AML-193 (cell line): Measurements from ENCODE around the gene SLC2A13.
"Not testable (repeated sequence)": the region's sequence is repeated elsewhere in the genome, so short reads cannot be mapped to it uniquely, and the experiment has no call there.

Source experiments
- DNase-seq, 2 experiments: peaks; one replicate each; lab custom pipeline; 2025; lab: John Stamatoyannopoulos, UW

SLC2A13 gene

DNA sequence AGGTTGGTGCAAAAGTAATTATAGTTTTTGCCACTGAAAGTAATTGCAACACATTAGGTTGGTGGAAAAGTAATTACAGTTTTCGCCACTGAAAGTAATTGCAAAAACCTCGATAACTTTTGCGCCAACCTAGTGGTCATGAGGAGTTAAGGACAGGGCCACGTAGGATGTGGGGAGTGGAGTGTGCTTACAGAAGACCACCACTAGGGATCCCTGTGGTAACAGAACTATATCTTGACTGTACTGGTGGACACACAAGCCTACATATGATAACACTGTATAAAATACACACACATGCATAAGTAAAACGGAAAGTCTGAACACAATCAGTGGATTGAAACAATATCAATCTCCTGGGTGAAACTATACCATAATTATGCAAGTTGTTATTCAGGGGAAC lies 298.8 kb downstream of the SLC2A13 start:
- DNase-seq = peak; percentile 16 to 31

- no peak for DNase-seq
These were observed 300.2 kb downstream of the SLC2A13 start for GRCh38 chr12:39805651-39806050.

- DNase-seq = no peak
These were observed 301.0 kb downstream of the SLC2A13 start for GRCh38 chr12:39804898-39805297.

DNA sequence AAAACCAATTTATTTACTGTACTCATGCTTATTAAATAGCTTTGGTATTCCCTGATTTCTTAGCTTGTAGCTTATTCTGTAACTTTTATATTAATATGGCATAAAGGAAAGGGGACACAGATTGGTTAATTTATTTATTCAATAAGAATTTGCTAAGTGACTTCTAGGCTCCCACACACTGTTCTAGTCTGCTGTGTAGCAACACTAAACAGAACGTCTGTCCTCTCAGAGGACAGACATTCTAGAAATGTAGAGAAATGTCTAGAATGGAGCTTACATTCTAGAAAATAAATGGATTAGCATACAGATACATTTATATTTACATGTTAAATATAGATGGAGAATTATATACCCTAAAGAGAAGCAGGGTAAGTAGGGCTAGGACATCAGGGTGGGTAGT lies 301.4 kb downstream of the SLC2A13 start:
- DNase-seq = no peak

DNA sequence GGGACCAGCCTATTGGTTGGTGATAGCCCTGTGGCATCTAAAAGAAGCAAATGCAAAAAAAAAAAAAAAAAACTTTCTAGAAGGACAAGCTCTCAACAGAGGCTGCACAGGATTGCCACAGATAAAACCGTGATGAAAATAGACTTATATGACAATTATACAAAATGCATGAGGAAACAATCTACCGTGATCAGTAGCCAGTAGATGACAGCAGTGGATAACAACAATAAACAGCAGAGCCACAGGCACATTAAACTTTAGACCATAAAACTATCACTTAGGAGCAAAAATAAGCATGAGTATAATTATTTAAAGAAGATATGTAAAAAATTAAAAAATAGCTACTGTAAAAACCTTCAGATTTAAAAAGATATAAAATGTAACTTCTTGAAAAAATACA lies 302.7 kb downstream of the SLC2A13 start:
- no peak for DNase-seq

DNA sequence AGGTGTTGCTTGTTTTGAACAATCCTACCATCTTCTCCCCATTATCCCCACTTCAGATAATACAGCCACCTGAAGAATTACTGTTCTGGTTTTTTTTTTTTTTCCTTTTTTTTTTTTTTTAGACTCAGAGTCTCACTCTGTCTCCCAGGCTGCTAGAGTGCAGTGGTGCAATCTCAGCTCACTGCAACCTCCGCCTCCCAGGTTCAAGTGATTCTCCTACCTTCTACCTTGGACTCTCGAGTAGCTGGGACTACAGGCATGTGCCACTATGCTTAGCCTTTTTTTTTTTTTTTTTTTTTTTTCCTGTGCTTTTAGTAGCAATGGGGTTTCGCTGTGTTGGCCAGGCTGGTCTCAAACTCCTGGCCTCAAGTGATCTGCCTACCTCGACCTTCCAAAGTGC lies 306.9 kb downstream of the SLC2A13 start:
- DNase-seq = no peak

DNA sequence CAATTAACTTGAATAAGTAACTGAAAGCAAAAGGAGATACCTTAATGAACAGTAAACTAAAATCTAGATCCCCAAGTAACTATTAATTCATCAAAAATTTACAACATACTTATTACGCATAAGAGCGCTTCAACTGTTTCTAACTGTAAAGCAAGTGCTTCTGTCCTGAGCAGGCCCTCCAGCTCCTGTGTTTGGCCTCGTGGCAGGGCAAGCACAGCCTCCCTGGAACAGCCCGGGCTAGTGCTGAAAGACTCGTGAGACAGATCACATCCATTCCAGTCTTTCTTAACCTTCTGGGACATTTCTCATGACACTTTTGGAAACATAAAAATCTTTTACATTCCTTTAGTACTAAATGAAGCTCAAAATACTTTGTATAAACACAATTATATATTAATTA lies 307.5 kb downstream of the SLC2A13 start:
- DNase-seq = no peak

GRCh38 chr12:39795481-39795880 lies 310.4 kb downstream of the SLC2A13 start:
- DNase-seq = no peak

DNA sequence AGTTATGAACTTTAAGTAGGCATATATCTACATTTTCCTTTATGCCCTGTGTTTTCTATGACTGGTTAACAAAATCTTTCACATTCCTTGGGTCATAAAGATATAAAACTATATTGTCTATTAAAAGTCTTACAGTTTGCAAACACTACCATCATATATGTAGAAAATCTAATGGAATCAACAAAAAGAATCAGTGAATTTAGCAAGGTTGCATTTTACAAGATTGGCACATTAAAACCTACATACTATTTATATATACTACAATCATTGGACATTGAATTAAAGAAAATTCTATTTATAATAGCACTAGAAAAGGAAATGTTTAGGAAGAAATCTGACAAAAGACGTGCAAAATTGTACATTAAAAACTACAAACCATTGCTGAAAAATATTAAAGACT lies 312.9 kb downstream of the SLC2A13 start:
- no peak for DNase-seq

DNA sequence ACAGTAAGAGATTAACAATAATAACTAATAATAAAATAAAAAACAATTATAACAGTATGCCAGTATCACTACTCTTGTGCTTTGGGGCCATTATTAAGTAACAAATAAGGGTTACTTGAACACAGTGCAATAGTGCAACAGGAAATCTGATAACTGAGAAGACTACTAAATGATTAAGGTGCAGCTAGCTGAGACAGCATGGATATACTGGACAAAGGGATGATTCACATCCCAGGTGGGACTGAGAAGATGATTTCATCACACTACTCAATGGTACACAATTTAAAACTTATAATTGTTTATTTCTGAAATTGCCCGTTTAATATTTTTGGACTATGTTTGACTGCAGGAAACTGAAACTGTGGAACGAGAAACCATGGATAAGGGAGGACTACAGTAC lies 317.6 kb downstream of the SLC2A13 start:
- DNase-seq = no peak

GRCh38 chr12:39785814-39786213 lies 320.1 kb downstream of the SLC2A13 start:
- not testable (repeated sequence) for DNase-seq

- no peak for DNase-seq
These were observed 323.8 kb downstream of the SLC2A13 start for GRCh38 chr12:39782026-39782545.

DNA sequence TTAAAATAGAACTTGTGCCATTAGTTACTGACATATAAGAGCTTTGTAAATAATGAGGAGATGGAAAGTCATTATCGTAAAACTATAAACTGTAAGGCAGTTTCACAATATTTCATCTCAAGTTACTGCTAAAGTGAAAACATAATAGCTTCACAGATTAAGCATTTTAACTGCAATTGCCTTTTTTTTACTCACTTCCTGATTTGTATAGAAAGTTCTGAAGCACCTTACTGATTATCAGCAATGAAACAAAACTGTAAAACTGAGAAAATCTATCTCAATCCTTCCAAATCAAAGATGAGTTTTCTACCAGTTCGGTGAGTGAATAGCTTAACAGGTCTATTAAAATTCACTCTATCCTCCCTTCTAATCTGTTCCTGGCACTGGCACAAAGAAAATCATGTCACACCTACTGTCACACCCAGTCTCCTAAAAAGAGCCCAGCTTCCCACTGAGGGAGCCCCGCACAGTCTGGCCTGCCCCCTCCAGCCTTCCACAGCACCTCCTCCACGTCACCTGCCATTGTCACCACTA lies 324.9 kb downstream of the SLC2A13 start:
- no peak for DNase-seq

GRCh38 chr12:39780411-39780912 lies 325.4 kb downstream of the SLC2A13 start:
- DNase-seq = no peak

DNA sequence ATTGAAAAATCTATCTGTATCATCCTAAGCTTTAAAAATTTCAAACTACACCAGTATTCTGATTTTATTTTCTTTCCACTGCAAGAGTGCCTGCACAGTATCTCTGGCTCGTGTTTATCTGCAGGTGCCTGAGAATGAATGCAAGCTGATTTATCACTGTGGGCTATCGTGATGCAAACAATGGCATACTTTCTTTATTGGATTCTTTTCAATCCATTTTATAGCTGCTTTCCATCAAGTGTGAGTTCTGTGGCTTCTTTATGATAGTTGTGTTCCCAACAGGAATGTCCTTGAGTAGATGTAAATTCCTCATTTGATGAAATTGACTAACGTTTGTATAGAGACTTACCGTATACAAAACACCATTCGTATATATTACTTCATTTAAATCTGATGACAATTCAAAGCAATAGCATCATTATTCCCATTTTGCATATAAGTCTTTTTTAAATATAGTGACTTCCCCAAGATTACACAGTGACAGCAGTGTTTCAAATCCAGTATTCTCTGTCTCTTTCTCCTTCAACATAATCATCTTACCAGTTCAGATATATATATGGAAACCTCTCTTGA lies 326.0 kb downstream of the SLC2A13 start:
- no peak for DNase-seq

GRCh38 chr12:39777465-39777864 lies 328.4 kb downstream of the SLC2A13 start:
- DNase-seq = no peak

DNA sequence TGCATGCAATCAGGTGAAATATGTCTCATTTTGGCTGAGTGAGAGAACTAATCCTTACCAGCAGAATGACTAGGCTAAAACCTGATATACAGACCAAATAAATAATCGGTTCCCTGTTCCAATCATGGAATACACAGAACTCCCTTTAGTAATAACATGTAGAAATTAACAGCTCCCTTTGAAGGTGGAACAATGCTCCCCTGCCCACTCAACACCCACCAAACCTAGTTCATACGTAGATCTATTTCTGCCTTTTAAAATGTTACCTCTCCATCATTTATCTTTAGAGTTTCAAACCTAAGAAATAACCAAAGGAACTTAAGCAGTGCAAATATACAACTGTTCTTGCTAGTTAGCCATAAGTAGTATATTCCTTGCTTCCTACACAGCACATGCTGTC lies 332.6 kb downstream of the SLC2A13 start:
- no peak for DNase-seq

GRCh38 chr12:39772821-39773259 lies 333.0 kb downstream of the SLC2A13 start:
- no peak for DNase-seq

DNA sequence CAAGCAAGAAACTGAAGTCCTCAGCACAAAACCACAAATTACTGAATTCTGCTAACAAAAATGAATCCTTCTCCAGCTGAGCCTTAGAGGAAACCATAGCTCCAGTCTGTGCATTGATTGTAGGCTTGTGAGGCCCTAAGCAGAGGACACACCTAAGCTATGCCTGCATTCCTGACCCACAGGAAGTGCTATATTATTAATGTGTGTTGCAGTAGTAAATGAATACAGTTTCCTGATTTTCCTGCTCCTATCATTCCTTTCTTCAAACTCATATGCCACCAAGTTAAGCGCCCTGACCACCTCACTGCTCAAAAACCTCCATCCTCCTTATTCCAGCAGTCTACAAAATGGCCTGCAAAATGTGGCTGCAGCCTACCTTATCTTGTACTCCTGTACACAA lies 334.4 kb downstream of the SLC2A13 start:
- DNase-seq = no peak

DNA sequence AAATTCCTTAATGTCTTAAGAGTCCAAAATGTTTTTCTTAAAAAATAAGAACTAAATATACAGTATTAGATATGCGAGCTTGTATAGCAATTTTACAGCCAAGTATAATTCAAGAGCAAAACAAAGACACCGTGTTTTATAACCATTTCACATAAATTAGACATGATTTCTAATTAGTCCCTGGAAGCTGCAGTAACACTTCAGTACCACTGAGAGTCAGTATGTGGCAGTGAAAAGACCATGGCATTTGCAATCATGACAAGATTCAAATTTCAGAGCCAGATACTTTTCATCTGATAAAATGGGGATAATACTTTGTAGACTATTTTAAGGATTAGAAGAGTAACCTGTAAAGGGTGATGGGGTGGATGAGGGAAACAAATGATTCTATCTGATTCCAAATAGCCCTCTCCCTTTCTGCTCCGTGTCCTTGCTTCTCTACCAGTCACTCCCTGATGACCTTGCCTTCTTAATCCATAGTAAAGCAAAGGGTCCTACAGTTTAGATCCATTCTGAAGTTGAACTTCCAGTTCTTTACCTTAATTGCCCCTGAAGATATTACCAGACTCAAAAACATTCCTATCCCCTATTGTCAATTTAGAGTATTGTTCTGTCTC lies 340.8 kb downstream of the SLC2A13 start:
- DNase-seq = peak; percentile 45 to 53

DNA sequence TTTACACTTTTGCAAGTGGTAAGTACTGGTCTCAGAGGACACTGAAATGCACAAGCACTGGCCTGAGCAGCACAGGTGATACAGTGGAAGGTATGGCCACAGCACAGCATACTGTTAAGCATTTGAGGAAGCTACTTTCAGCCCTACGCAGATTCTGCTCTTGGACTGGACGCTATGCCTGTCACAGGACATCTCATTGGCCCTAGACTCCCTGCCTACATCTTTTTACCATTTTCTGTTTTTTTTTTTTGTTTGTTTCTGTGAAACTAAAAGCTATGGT lies 342.1 kb downstream of the SLC2A13 start:
- DNase-seq = no peak

DNA sequence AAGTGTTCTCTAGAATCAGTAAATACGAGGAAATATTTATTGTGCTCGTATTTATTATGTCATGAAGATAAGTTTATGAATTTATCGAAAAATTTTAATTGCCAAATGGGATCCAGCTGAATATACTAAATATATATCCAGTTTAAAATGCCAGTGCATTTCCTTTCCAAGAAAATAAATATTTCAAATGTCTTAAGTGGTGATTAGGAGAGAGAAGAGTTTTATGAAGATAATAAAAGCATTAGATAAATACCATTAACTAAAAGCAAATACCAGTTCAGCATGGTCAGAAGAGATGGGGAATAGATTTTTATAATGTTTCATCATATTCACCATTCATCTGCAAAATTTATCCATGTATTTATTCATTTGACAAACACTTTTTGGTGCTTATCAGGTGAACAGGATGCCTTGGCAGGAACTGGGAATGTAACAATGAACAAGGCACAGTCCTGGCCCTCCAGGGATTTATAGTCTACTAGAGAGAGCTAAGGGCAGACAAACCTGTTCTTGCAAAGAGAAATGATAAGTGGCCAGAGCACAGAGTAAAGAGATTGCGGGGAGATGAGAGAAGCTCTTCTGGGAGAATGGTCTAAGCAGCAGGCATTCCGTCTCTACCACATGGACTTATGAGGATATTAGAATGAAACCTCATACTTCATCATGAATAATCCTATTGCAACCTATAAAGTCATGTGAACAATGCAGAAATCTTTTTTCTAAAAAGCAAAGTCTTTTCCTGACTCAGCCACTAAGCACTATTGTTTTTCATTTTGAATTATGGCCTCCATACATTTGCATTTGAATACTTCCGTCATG lies 342.6 kb downstream of the SLC2A13 start:
- no peak for DNase-seq

DNA sequence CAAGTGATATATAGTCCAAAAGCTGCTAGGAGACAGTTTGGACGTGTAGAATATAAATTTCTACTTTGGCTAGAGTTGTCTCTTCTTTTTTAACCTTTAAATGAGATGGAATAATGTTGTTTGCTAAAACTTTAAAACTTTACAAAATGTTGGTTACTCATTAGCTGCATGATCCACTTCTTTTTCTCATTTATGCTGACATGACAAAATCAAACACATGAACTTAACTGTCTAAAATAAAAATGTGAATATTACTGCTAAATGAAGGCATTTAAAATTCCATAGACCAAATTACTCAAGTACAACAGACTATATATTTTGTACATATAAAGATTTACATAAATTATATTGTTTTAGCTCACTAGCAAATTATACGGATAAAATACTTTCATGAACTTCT lies 350.4 kb downstream of the SLC2A13 start:
- DNase-seq = no peak
